Osteocyte (in vitro differentiated cells): Measurements from ENCODE around the gene LIPJ. TPM values are rescaled to one million over a fixed set of nuclear protein-coding genes. Genes with fewer than 3 reads are reported as not detected.
A peak's percentile ranks its signal among the peaks of the same experiment; 100 is the strongest.

Experiments
- DNase-seq: peaks from one replicate; pipeline ENCODE4 v3.0.0; 2021; ENCODE audit warnings: mixed read lengths; ENCODE audit not compliant: unreplicated experiment; ENCODE audit errors: extremely low spot score
- H3K27ac Mint-ChIP-seq: one replicate; pipeline ENCODE4 v1.8.0; 2021; ENCODE audit warnings: mild to moderate bottlenecking, mixed read lengths; ENCODE audit not compliant: unreplicated experiment
- H3K27me3 Mint-ChIP-seq: one replicate; pipeline ENCODE4 v1.8.0; 2021; ENCODE audit warnings: mixed read lengths; ENCODE audit not compliant: unreplicated experiment
- H3K36me3 Mint-ChIP-seq: one replicate; pipeline ENCODE4 v1.8.0; 2021; ENCODE audit warnings: mixed read lengths; ENCODE audit not compliant: unreplicated experiment
- H3K4me1 Mint-ChIP-seq: one replicate; pipeline ENCODE4 v1.8.0; 2021; ENCODE audit warnings: mixed read lengths; ENCODE audit not compliant: unreplicated experiment
- H3K4me3 Mint-ChIP-seq: one replicate; pipeline ENCODE4 v1.8.0; 2021; ENCODE audit warnings: mild to moderate bottlenecking, moderate library complexity, mixed read lengths; ENCODE audit not compliant: unreplicated experiment
- H3K9me3 Mint-ChIP-seq: one replicate; pipeline ENCODE4 v1.8.0; 2021; ENCODE audit warnings: mixed read lengths; ENCODE audit not compliant: unreplicated experiment
- long read RNA-seq: library from polyadenylated mRNA; unstranded; transcript quantifications from one replicate; pipeline ENCODE4 v2.0.0, GENCODE V29; 2021
- total RNA-seq: library from RNA; stranded (reverse); gene quantifications from 2 replicates; pipeline ENCODE4 v1.2.1, GENCODE V29; 2021
- TF ChIP-seq, protein P1 (sequence below): fragments of 200-600 bp; sonication (generic); IDR thresholded peaks from 2 replicates; pipeline ENCODE4 v1.5.0; 2021; ENCODE audit warnings: antibody characterized with exemption, mild to moderate bottlenecking, moderate library complexity

LIPJ gene
- total RNA-seq: not detected in 2 replicates
- long read RNA-seq: 0 reads

GRCh38 chr10:88586462-88586861 lies at the start of gene LIPJ:
LIPJ (plus strand) TSS chr10:88586762; CDS start chr10:88590688, 3,926 bp downstream.
- Mint-ChIP-seq H3K9me3 (no peaks in the 10 kb centered on the region), H3K27me3 (peaks cover 4% of the 10 kb centered on the region), H3K36me3 (no peaks in the 10 kb centered on the region), H3K4me1 (peaks cover 6% of the 10 kb centered on the region), H3K27ac (no peak within 1 kb of the TSS), H3K4me3 (no peak within 1 kb of the TSS)
- no peak for DNase-seq
- TF ChIP-seq, protein P1, sequence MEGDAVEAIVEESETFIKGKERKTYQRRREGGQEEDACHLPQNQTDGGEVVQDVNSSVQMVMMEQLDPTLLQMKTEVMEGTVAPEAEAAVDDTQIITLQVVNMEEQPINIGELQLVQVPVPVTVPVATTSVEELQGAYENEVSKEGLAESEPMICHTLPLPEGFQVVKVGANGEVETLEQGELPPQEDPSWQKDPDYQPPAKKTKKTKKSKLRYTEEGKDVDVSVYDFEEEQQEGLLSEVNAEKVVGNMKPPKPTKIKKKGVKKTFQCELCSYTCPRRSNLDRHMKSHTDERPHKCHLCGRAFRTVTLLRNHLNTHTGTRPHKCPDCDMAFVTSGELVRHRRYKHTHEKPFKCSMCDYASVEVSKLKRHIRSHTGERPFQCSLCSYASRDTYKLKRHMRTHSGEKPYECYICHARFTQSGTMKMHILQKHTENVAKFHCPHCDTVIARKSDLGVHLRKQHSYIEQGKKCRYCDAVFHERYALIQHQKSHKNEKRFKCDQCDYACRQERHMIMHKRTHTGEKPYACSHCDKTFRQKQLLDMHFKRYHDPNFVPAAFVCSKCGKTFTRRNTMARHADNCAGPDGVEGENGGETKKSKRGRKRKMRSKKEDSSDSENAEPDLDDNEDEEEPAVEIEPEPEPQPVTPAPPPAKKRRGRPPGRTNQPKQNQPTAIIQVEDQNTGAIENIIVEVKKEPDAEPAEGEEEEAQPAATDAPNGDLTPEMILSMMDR: no peak

- Mint-ChIP-seq H3K36me3 (no peaks in the 10 kb centered on the region), H3K4me1 (peaks cover 15% of the 10 kb centered on the region), H3K4me3 (no peak overlapping the region), H3K27ac (no peak overlapping the region), H3K9me3 (no peaks in the 10 kb centered on the region), H3K27me3 (peaks cover 11% of the 10 kb centered on the region)
- TF ChIP-seq, protein P1: no peak
- no peak for DNase-seq
These were observed 49.2 kb upstream of the LIPJ start for GRCh38 chr10:88537322-88537721.

DNA sequence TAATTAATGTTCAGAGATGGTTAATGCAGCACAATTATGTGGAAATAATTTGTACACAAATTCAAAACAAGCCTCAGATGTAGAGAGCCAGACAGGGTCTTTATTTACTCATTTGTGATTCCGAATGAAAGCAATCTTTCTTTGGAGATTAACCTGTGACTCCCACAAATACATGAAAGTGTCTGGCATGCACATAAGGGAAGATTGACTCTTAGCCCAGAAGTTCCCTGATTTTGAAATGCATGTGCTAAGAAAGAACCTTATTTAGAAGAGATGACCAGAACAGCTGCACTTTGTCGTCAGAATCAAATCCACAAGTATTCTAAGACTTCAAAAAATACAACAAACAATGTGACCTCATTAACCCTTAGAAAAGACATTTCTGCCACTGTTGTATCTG lies 48.5 kb upstream of the LIPJ start:
- no peak for DNase-seq
- no peak overlapping the region for H3K27ac Mint-ChIP-seq
- no peaks in the 10 kb centered on the region for H3K9me3 Mint-ChIP-seq
- H3K4me1 Mint-ChIP-seq: peaks cover 15% of the 10 kb centered on the region
- peaks cover 11% of the 10 kb centered on the region for H3K27me3 Mint-ChIP-seq
- H3K4me3 Mint-ChIP-seq: no peak overlapping the region
- TF ChIP-seq, protein P1: no peak
- no peaks in the 10 kb centered on the region for H3K36me3 Mint-ChIP-seq

DNA sequence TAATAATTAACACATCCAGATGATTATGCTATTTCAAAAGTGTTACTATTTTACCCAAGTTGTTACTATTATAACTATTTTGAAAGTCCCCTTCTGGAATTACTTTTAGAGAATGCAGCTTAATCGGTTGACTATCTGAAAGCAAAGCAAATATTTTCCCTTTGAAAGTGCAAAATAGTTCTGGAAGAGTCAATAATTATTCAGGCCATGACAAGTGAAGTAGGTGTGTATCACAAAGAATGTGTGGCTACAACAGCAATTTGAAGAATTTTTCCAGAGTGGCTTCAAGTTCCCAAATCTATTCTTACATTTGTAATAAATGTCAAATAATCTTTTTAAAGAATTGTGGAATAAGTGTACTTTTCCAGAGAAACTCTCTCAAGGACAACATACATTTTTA lies 46.2 kb upstream of the LIPJ start:
- Mint-ChIP-seq H3K4me1 (peaks cover 15% of the 10 kb centered on the region), H3K36me3 (no peaks in the 10 kb centered on the region), H3K27me3 (no peaks in the 10 kb centered on the region), H3K27ac (no peak overlapping the region), H3K9me3 (no peaks in the 10 kb centered on the region), H3K4me3 (no peak overlapping the region)
- TF ChIP-seq, protein P1: no peak
- DNase-seq: no peak

- DNase-seq: no peak
- Mint-ChIP-seq H3K4me3 (no peak overlapping the region), H3K36me3 (no peaks in the 10 kb centered on the region), H3K4me1 (peaks cover 15% of the 10 kb centered on the region), H3K9me3 (no peaks in the 10 kb centered on the region), H3K27me3 (no peaks in the 10 kb centered on the region), H3K27ac (peak overlapping the region; percentile 19)
- TF ChIP-seq, protein P1: no peak
These were observed 45.4 kb upstream of the LIPJ start for GRCh38 chr10:88541116-88541626.
